Panc1 (cell line): ENCODE data around the gene KLRD1. TPM values are rescaled to one million over a fixed set of nuclear protein-coding genes. Genes with fewer than 3 reads are reported as not detected.
"Not testable (repeated sequence)": the region's sequence is repeated elsewhere in the genome, so short reads cannot be mapped to it uniquely, and the experiment has no call there.

Experiments used
- ATAC-seq: fragments of 200-7000 bp; cut with Tn5 transposase; 2 replicates; pipeline ENCODE4 v1.9.1; 2020; ENCODE audit warnings: mild to moderate bottlenecking, moderate library complexity
- BruUV-seq: library from RNA; stranded (reverse); fragments of 400-500 nt; replicated peaks from 2 replicates; lab custom pipeline; 2021; lab: Mats Ljungman, UMichigan
- CTCF ChIA-PET: fragments of 300-600 bp; sonication (Branson Sonifier 250); formaldehyde crosslinking; loops from one replicate; lab custom pipeline; 2022; ENCODE audit warnings: antibody characterized with exemption; lab: Charles Lee
- POLR2A ChIA-PET: fragments of 300-600 bp; sonication (Branson Sonifier 250); formaldehyde crosslinking; loops from one replicate; lab custom pipeline; 2022; ENCODE audit warnings: antibody characterized with exemption; lab: Charles Lee
- DNase-seq: peaks from one replicate; pipeline ENCODE4 v3.0.0-alpha.2; 2010; ENCODE audit warnings: low read depth, low spot score
- H3K27ac ChIP-seq: 2 replicates; pipeline ENCODE4 v1.5.1; 2011; ENCODE audit warnings: mild to moderate bottlenecking, low read length, inconsistent platforms
- H3K27me3 ChIP-seq: fragments of 200-500 bp; sonication (Bioruptor generic); 2 replicates; pipeline ENCODE4 v1.6.0; 2014; ENCODE audit warnings: low read length, inconsistent platforms; ENCODE audit not compliant: control insufficient read depth, insufficient read depth
- H3K36me3 ChIP-seq: fragments of 200-500 bp; sonication (Bioruptor generic); 2 replicates; pipeline ENCODE4 v1.5.1; 2014; ENCODE audit warnings: inconsistent platforms, mild to moderate bottlenecking, low read length, moderate library complexity; ENCODE audit not compliant: control insufficient read depth, insufficient read depth
- H3K4me1 ChIP-seq: 2 replicates; pipeline ENCODE4 v1.5.1; 2011; ENCODE audit warnings: inconsistent platforms, mild to moderate bottlenecking, low read length, moderate library complexity; ENCODE audit not compliant: control insufficient read depth, insufficient read depth
- H3K4me3 ChIP-seq, 2 experiments: 2 replicates each; pipeline ENCODE4 v1.5.1; 2011 to 2012; ENCODE audit warnings: low read depth in 2 of 2, low read length in 2 of 2, mild to moderate bottlenecking in 2 of 2, inconsistent platforms in 1 of 2, moderate library complexity in 1 of 2
- H3K9me3 ChIP-seq: fragments of 200-500 bp; sonication (Bioruptor generic); 2 replicates; pipeline ENCODE4 v1.5.1; 2014; ENCODE audit warnings: low read depth, mild to moderate bottlenecking, inconsistent platforms, low read length, moderate library complexity; ENCODE audit not compliant: control insufficient read depth, insufficient read depth
- POLR2AphosphoS5 ChIP-seq: IDR thresholded peaks from 2 replicates; pipeline ENCODE4 v1.6.1; 2012; ENCODE audit warnings: mild to moderate bottlenecking, low read depth, low read length, moderate library complexity
- REST ChIP-seq, 2 experiments: IDR thresholded peaks; 2 replicates each; pipeline ENCODE4 v1.6.1; 2011 to 2012; ENCODE audit warnings: low read depth in 2 of 2, control low read depth in 1 of 2, low read length in 1 of 2, mild to moderate bottlenecking in 1 of 2, moderate library complexity in 1 of 2; ENCODE audit not compliant: insufficient read depth in 1 of 2
- SIN3A ChIP-seq: IDR thresholded peaks from 2 replicates; pipeline ENCODE4 v1.6.1; 2012; ENCODE audit warnings: low read depth, mild to moderate bottlenecking, low read length, moderate library complexity, borderline replicate concordance; ENCODE audit not compliant: insufficient read depth
- TCF7L2 ChIP-seq: IDR thresholded peaks from 2 replicates; pipeline ENCODE4 v1.6.1; 2011; ENCODE audit warnings: mild to moderate bottlenecking, low read depth, low read length, inconsistent platforms
- in situ Hi-C: cut with HindIII; loops from 2 replicates; pipeline ENCODE4 v1.10.0; 2016; ENCODE audit warnings: low sequenced_read_pairs, low pct_unique_long_range_greater_than_20kb
- intact Hi-C: fragments of 100-400 bp; cut with micrococcal nuclease; formaldehyde crosslinking; loops from one replicate; pipeline ENCODE4 v1.10.0; 2022; ENCODE audit not compliant: unreplicated experiment
- total RNA-seq: library from RNA; stranded (reverse); gene quantifications from one replicate; pipeline ENCODE4 v1.2.1, GENCODE V29; 2021; ENCODE audit not compliant: unreplicated experiment
- TF ChIP-seq, protein P1 (sequence below): fragments of 450-650 bp; IDR thresholded peaks from 2 replicates; pipeline ENCODE4 v1.5.1; 2017; ENCODE audit warnings: mild to moderate bottlenecking

KLRD1 gene
- total RNA-seq, 1 experiment from 2014 or later = not detected

DNA sequence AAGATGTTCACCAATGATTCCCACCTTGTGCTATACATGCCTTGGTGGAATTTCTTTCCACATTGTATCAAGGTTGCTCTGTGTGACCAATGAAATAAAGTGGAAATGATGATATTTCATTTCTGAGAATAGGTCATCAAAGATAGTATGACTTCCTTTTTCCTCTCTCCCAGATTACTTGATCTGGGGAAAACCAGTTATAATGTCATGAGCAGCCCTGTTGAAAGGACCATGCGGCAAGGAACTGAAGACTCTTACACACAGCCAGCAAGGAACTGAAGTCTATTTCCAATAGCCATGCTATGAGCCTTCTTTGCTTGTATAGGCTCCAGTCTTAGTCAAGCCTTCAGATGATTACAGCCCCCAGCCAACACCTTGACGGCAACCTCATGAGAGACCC lies 11.7 kb downstream of the KLRD1 start:
- Histone ChIP-seq H3K27ac (no peak overlapping the region), H3K4me1 (no peaks in the 10 kb centered on the region), H3K9me3 (no peaks in the 10 kb centered on the region), H3K36me3 (no peaks in the 10 kb centered on the region), H3K27me3 (no peaks in the 10 kb centered on the region), H3K4me3 (no peak overlapping the region)
- ChIA-PET POLR2A (no interaction called here), CTCF (no interaction called here)
- intact Hi-C loops = no loop called here
- no TSS peak for BruUV-seq
- ATAC-seq (no peak), DNase-seq (no peak)
- TF ChIP-seq TCF7L2 (no peak), POLR2AphosphoS5 (no peak)
- TF ChIP-seq, protein P1, sequence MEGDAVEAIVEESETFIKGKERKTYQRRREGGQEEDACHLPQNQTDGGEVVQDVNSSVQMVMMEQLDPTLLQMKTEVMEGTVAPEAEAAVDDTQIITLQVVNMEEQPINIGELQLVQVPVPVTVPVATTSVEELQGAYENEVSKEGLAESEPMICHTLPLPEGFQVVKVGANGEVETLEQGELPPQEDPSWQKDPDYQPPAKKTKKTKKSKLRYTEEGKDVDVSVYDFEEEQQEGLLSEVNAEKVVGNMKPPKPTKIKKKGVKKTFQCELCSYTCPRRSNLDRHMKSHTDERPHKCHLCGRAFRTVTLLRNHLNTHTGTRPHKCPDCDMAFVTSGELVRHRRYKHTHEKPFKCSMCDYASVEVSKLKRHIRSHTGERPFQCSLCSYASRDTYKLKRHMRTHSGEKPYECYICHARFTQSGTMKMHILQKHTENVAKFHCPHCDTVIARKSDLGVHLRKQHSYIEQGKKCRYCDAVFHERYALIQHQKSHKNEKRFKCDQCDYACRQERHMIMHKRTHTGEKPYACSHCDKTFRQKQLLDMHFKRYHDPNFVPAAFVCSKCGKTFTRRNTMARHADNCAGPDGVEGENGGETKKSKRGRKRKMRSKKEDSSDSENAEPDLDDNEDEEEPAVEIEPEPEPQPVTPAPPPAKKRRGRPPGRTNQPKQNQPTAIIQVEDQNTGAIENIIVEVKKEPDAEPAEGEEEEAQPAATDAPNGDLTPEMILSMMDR = no peak
- in situ Hi-C loops = no loop called here

- no TSS peak for BruUV-seq
- Histone ChIP-seq H3K9me3 (no peaks in the 10 kb centered on the region), H3K27me3 (no peaks in the 10 kb centered on the region), H3K4me1 (no peaks in the 10 kb centered on the region), H3K4me3 (no peak overlapping the region), H3K36me3 (no peaks in the 10 kb centered on the region), H3K27ac (no peak overlapping the region)
- ChIA-PET POLR2A (no interaction called here), CTCF (no interaction called here)
- no peak for ATAC-seq
- in situ Hi-C loops (no loop called here), intact Hi-C loops (no loop called here)
- no peak for DNase-seq
- TF ChIP-seq REST (IDR thresholded peaks at IDR 0.05; ENCODE audit: insufficient read depth in 1 of 2, low read depth in 2 of 2, low read length in 1 of 2) (no peak), TCF7L2 (no peak), POLR2AphosphoS5 (no peak), SIN3A (no peak)
- TF ChIP-seq, protein P1 = no peak
These were observed 13.0 kb downstream of the KLRD1 start for GRCh38 chr12:10320643-10321042.

DNA sequence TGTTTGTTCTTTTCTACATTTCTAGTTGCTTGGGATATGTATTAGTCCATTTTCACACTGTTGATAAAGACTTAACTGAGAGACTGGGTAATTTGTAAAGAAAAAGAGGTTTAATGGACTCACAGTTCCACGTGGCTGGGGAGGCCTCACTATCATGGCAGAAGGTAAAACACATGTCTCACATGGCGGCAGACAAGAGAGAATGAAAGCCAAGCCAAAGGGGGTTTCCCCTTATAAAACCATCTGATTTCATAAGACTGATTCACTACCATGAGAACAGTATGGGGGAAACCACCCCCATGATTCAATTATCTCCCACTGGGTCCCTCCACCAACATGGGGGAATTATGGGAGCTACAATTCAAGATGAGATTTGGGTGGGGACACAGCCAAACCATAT lies 21.0 kb downstream of the KLRD1 start:
- H3K36me3 ChIP-seq, CTCF ChIA-PET, H3K9me3 ChIP-seq, BruUV-seq, H3K27me3 ChIP-seq, H3K4me3 ChIP-seq, intact Hi-C loops, H3K4me1 ChIP-seq, ATAC-seq, H3K27ac ChIP-seq, in situ Hi-C loops, POLR2A ChIA-PET, DNase-seq: not testable (repeated sequence)
